ENCODE data around the gene CLIC4. TPM values are rescaled to one million over a fixed set of nuclear protein-coding genes. Genes with fewer than 3 reads are reported as not detected.
A peak's percentile ranks its signal among the peaks of the same experiment; 100 is the strongest.

Gene CLIC4
- total and polyA plus RNA-seq, 9 of the 15 experiments (the other 6 are each of a cell fraction or from before 2014, with no cell fraction given) = 16.0 to 67.5 (median 38.4) TPM

DNA sequence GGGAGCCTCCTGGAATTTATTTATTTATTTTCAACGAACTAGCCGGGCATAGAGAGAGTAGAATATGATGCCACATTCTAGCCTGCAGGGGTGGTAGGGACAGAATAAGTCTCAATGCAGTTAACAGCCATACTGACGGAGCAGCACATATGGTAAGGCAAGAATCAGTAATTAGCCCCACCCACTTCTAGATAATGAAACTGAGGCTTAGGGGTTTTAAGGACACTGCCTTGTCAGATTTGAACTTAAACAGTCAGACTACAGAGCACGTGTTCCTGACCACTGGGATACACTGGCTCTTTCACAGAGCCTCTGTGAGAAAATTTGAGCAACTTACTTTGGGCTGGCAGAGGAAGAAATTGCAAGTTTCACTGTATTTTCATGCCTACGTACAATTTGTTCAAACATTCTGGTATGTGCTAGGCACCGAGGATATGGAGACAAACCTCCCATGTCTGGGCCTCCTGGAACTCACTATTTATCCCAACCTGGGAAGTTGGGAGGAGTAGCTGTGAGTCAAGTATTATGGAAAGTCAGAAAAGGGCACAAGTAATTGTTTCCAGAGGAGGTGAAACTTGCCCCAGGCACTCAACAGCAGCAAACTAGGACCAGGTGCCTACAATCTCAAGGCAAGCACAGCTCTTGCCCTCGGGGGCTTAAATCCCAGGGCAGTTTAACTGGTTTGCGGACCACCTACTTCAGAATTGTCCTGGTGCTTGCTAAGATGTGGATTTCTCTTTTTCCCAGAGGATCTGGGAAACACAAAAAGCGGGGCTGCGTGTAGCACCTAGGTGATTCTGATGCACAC lies 1.6 kb upstream of the CLIC4 start (continued):
- no peak for TF ChIP-seq MCM3 (IDR thresholded peaks at IDR 0.05)
- no peak for TF ChIP-seq ZNF121 (CRISPR knock-in tag; conservative IDR thresholded peaks at IDR 0.05)
- no peak for TF ChIP-seq BRD4 (IDR thresholded peaks at IDR 0.05)
- TF ChIP-seq HDGF (IDR thresholded peaks at IDR 0.05) = no peak
- TF ChIP-seq, protein P1, sequence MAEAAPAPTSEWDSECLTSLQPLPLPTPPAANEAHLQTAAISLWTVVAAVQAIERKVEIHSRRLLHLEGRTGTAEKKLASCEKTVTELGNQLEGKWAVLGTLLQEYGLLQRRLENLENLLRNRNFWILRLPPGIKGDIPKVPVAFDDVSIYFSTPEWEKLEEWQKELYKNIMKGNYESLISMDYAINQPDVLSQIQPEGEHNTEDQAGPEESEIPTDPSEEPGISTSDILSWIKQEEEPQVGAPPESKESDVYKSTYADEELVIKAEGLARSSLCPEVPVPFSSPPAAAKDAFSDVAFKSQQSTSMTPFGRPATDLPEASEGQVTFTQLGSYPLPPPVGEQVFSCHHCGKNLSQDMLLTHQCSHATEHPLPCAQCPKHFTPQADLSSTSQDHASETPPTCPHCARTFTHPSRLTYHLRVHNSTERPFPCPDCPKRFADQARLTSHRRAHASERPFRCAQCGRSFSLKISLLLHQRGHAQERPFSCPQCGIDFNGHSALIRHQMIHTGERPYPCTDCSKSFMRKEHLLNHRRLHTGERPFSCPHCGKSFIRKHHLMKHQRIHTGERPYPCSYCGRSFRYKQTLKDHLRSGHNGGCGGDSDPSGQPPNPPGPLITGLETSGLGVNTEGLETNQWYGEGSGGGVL (CRISPR knock-in tag; IDR thresholded peaks at IDR 0.05) = no peak
- TF ChIP-seq ZNF384 (IDR thresholded peaks at IDR 0.05; ENCODE audit: low read depth, low read length) = no peak
- no peak for TF ChIP-seq RBM25 (IDR thresholded peaks at IDR 0.05; ENCODE audit: low read depth, low read length, severe bottlenecking)
- TF ChIP-seq ZNF12 (CRISPR knock-in tag; IDR thresholded peaks at IDR 0.05) = no peak
- TF ChIP-seq ELF1 (tag; IDR thresholded peaks at IDR 0.05) = no peak
- TF ChIP-seq, protein P2, sequence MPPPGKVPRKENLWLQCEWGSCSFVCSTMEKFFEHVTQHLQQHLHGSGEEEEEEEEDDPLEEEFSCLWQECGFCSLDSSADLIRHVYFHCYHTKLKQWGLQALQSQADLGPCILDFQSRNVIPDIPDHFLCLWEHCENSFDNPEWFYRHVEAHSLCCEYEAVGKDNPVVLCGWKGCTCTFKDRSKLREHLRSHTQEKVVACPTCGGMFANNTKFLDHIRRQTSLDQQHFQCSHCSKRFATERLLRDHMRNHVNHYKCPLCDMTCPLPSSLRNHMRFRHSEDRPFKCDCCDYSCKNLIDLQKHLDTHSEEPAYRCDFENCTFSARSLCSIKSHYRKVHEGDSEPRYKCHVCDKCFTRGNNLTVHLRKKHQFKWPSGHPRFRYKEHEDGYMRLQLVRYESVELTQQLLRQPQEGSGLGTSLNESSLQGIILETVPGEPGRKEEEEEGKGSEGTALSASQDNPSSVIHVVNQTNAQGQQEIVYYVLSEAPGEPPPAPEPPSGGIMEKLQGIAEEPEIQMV (tag; conservative IDR thresholded peaks at IDR 0.05; ENCODE audit: low read depth) = 0 out of 2 replicates have a peak, but pooled peaks have one; percentile 8
- TF ChIP-seq, protein P3, sequence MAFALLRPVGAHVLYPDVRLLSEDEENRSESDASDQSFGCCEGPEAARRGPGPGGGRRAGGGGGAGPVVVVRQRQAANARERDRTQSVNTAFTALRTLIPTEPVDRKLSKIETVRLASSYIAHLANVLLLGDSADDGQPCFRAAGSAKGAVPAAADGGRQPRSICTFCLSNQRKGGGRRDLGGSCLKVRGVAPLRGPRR (CRISPR knock-in tag; IDR thresholded peaks at IDR 0.05) = no peak
- TF ChIP-seq HNRNPUL1 (IDR thresholded peaks at IDR 0.05; ENCODE audit: low read length) = no peak
- no peak for TF ChIP-seq ILF3 (IDR thresholded peaks at IDR 0.05; ENCODE audit: borderline replicate concordance)
- no peak for TF ChIP-seq FOXP1 (CRISPR knock-in tag; IDR thresholded peaks at IDR 0.05)
- no peak for TF ChIP-seq HLTF (IDR thresholded peaks at IDR 0.05)
- TF ChIP-seq ZNF79 (CRISPR knock-in tag; IDR thresholded peaks at IDR 0.05; ENCODE audit: low read depth) = no peak
- TF ChIP-seq, protein P4, sequence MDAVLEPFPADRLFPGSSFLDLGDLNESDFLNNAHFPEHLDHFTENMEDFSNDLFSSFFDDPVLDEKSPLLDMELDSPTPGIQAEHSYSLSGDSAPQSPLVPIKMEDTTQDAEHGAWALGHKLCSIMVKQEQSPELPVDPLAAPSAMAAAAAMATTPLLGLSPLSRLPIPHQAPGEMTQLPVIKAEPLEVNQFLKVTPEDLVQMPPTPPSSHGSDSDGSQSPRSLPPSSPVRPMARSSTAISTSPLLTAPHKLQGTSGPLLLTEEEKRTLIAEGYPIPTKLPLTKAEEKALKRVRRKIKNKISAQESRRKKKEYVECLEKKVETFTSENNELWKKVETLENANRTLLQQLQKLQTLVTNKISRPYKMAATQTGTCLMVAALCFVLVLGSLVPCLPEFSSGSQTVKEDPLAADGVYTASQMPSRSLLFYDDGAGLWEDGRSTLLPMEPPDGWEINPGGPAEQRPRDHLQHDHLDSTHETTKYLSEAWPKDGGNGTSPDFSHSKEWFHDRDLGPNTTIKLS (IDR thresholded peaks at IDR 0.05; ENCODE audit: borderline replicate concordance, low read depth) = no peak
- no peak for TF ChIP-seq IFI16 (CRISPR knock-in tag; IDR thresholded peaks at IDR 0.05)
- TF ChIP-seq RBM22 (IDR thresholded peaks at IDR 0.05; ENCODE audit: low read depth, low read length, poor library complexity, severe bottlenecking) = no peak
- no peak for TF ChIP-seq ETV1 (tag; conservative IDR thresholded peaks at IDR 0.05; ENCODE audit: low read depth)
- no peak for TF ChIP-seq CBX3 (IDR thresholded peaks at IDR 0.05; ENCODE audit: borderline replicate concordance in 1 of 2, low read length in 2 of 2)
- TF ChIP-seq SPI1 (IDR thresholded peaks at IDR 0.05; ENCODE audit: borderline replicate concordance, low read depth, low read length) = no peak
- TF ChIP-seq ZNF717 (CRISPR knock-in tag; IDR thresholded peaks at IDR 0.05) = no peak
- TF ChIP-seq TBP (optimal IDR thresholded peaks at IDR 0.05; ENCODE audit: low read depth, low read length) = peak; percentile 55
- TF ChIP-seq SMAD4 (CRISPR knock-in tag; conservative IDR thresholded peaks at IDR 0.05) = 0 out of 2 replicates have a peak, but pooled peaks have one; percentile 16
- TF ChIP-seq KAT8 (IDR thresholded peaks at IDR 0.05; ENCODE audit: low read depth) = no peak

All from K562 (cell line).